ENCODE data around the gene KDM3B.
"Not testable (repeated sequence)": the region's sequence is repeated elsewhere in the genome, so short reads cannot be mapped to it uniquely, and the experiment has no call there.

KDM3B gene

DNA sequence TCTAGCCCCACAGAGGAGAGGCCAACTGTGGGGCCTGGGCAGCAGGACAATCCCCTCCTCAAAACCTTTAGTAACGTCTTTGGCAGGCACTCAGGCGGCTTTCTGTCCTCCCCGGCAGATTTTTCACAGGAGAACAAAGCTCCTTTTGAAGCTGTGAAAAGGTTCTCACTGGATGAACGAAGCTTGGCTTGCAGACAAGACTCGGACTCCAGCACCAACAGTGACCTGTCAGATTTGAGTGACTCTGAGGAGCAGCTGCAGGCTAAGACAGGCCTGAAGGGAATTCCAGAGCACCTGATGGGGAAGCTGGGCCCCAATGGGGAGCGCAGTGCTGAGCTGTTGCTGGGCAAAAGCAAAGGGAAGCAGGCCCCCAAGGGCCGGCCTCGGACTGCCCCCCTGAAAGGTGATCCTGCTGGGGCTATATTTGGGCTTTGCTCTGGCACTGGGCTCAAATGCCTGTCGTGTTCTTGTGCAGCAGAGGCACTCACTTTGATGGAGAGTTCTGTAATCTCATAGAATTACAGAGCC is 39.4 kb downstream of the KDM3B start:
- no peak for DNase-seq

- DNase-seq = no peak
These were observed 50.2 kb downstream of the KDM3B start for GRCh38 chr5:138402640-138403039.

- no peak for DNase-seq
These were observed 55.5 kb downstream of the KDM3B start for GRCh38 chr5:138408023-138408422.

GRCh38 chr5:138410996-138411640 is 58.6 kb downstream of the KDM3B start:
- DNase-seq = not testable (repeated sequence)

- DNase-seq = no peak
These were observed 66.0 kb downstream of the KDM3B start for GRCh38 chr5:138418444-138418843.

GRCh38 chr5:138425079-138425478 is 72.6 kb downstream of the KDM3B start:
- DNase-seq = no peak

- no peak for DNase-seq
These were observed 83.5 kb downstream of the KDM3B start for GRCh38 chr5:138435943-138436342.

- no peak for DNase-seq
These were observed 85.7 kb downstream of the KDM3B start for GRCh38 chr5:138438003-138438723.

- DNase-seq = peak; percentile 44
These were observed 86.4 kb downstream of the KDM3B start, which contains the start of gene REEP2 for GRCh38 chr5:138438724-138439476. Gene REEP2, plus strand, starts transcription at chr5:138439057. Its CDS starts 152 bp downstream, at chr5:138439209.

GRCh38 chr5:138439477-138440158 is 87.1 kb downstream of the KDM3B start:
- DNase-seq = no peak

DNA sequence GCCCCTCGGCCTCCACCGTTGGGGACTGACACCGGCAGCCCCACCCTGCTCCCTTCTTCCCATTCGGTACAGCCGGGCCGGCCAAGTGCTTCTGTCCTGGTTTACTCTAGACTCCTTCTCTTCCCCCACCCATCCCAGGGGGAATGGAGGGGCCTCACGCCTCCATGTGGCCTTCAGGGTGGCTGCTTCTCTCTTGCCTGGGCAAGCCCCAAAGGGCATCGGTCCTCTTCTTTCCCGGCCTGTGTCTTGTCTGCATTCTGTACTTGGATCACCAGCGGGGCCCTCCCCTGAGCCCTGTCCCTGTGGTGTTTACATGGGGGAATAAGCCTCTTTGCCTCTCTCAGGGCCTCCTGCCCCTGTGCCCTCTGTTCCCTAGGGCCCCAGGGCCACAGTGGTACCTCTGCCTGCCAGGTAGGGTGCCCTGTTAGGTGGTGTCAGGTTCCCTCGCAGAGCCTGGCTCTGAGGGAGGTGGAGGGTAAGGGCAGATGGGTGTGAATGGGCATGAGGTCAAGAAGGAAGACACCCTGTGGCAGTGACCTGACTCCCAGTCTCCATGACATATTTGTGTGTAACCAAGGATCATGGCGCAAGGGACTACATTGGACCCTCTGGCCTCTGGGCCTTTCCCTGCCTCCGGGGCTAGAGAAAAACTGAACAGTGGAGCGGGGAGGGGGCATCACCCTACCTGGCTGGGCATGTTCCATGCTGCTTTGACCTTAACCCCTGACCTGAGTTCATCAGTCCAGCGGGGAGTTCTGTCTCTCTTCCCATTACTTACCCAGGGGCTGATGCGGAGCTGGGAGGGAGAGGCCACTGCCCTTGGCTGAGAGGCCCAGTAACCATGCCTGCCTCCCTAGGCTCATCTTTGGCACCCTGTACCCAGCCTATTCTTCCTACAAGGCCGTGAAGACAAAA is 87.9 kb downstream of the KDM3B start:
- no peak for DNase-seq

DNA sequence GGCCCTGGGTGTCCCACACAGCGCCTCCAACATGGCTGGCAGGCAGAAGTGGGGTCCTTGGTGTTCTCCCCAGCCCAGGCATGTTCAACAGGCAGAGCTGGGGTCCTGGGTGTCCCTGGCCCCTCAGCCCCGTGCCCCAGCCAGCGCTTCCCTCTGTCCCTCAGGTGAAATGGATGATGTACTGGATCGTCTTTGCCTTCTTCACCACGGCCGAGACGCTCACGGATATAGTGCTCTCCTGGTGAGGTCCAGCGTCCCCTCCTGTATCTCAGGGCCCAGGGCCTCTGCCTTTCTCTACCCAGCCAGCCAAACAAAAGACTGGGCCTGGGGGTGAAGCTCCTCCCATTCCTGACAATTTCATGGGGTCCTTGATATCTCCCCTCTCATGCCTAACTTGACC is 88.7 kb downstream of the KDM3B start:
- no peak for DNase-seq

DNA sequence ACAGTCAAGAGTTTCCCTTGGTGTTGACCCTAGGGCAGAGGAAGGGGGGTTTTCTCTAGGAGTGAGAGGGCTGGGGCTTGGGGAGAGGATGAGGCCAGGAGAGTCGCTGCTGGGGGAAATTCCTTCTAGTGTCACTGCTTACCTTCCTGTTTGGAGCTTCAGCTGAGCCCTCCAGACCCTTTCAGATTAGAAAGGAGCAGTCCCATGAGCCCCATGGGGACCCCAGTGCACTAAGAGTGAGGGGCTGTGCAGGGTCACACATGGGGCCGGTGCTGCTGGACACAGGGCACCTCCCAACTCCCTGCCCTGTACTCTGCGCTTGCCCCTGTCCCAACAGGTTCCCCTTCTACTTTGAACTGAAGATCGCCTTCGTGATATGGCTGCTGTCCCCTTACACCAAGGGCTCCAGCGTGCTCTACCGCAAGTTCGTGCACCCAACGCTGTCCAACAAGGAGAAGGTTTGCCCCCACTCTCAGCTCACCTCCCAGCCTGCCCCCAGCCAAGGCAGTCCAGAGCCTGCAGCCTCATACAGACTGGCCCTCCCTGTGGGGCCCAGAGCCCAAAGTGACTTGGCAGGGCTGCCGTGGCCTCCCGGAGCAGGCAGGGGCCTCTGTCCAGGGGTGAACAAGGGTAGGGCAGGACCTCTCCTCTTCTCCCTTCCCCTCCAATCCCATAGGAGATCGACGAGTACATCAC is 91.7 kb downstream of the KDM3B start:
- no peak for DNase-seq

DNA sequence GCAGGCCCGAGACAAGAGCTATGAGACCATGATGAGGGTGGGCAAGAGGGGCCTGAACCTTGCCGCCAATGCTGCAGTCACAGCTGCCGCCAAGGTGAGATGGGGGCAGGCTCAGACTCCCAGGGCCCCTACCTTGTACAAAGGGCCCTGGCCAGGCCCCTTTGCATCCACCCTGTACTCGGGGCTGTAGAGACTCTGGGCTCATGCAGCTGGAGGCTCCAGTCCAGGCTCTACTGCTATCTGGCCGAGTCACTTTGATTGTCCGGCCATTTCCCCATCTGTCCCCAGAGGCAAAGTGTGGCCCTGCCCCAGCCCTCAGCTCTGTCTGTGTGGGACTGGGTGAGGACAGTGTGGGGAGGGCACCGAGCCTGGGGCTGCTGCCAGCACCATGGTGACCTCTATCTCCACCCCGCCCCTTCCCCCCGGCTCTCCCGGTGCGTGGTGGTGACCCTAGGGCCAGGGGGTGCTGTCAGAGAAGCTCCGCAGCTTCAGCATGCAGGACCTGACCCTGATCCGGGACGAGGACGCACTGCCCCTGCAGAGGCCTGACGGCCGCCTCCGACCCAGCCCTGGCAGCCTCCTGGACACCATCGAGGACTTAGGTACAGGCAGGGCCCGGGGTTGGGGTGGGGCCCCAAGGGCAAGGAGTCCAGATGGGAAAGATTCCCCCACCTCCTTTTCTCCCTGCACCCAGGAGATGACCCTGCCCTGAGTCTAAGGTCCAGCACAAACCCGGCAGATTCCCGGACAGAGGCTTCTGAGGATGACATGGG is 92.5 kb downstream of the KDM3B start:
- no peak for DNase-seq

DNA sequence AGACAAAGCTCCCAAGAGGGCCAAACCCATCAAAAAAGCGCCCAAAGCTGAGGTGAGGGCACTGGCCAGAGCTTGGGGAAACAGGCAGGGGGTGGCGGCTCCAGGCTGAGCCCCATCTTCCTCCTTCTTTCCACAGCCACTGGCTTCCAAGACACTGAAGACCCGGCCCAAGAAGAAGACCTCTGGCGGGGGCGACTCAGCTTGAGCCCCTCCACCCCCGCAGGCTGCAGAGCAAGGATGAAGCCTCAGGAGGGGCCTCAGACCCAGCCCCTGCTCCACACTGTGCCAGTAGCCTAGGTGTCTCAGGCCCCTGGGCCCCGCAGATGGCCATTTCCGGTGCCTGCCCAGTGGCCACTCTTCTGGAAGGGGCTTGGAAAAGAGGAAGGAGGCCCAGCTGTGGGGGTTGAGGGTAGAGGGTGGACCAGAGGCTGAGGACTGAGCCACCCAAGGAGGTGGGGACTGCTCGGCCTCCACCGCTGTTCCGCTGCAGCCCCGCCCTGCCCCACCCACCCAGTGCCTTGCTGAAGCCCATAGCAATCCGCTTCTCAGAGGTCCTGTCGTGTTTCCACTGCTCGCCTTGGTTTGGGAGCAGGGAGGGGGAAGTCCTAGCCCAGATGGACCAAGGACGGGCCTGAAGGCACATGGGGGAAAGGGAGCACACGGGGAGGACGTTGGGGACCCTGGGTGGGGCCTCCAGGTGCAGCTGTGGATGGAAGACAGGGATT is 93.2 kb downstream of the KDM3B start:
- DNase-seq = no peak

GRCh38 chr5:138448070-138448469 is 95.6 kb downstream of the KDM3B start:
- no peak for DNase-seq

DNA sequence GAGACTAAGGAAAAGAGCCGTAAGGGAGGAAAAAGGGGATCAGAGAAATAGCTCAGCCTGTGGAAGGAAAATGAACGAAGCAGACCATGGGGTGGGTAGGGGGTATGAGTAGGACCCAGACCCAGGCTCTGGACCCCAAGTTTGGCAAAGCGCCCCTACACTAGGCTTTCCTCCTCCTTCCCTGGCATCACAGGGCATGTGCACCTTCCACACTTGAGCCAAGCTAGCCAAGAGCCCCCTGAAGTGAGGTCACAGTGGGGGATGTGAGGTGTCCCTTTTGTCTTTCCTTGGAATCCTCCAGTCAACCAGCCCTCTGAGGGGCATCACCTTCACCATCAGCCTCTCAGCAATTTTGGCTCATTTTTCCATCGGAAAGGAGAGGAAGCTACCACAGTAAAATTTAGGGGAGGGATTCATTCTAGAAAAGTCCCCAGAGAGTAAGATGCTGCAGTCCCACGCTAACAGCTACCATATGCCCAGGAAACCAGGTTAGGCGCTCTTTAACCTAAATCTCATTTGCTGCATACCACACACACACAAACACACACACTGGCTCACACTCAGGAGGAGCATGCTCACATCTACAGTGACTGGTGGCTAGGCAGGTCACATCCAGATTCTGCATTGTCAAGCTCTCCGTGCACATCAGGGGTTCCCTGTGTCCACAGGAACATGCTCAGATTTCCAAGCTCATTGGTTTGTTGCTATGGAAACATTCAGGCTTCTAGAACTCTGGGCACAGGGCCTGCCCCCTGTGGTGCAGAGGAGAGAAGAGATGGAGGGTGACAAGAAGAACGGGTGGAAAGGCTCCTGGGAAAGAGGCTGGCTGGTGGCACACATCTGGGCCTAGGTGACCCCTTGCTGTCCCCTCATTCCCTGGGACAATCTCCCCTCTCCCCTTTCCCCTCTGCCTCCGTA is 96.3 kb downstream of the KDM3B start:
- peak; percentile 22 for DNase-seq

GRCh38 chr5:138449501-138450239 is 97.2 kb downstream of the KDM3B start:
- peak; percentile 67 for DNase-seq

Measured in NCI-H2029 (cell line).